Activated T-cell treated with anti-CD3 and anti-CD28 coated beads for 1 hour (primary cell): ENCODE results near the gene MBNL2.
A peak's percentile ranks its signal among the peaks of the same experiment; 100 is the strongest.
"Not testable (repeated sequence)": the region's sequence is repeated elsewhere in the genome, so short reads cannot be mapped to it uniquely, and the experiment has no call there.

Source experiments
- DNase-seq: peaks from one replicate; pipeline ENCODE4 v3.0.0-alpha.2; 2020; ENCODE audit warnings: low read depth

Gene MBNL2

GRCh38 chr13:97348569-97349100 lies 126.5 kb downstream of the MBNL2 start:
- no peak for DNase-seq

- DNase-seq: not testable (repeated sequence)
Measured at GRCh38 chr13:97352012-97352411, 129.9 kb downstream of the MBNL2 start.

GRCh38 chr13:97352815-97353214 lies 130.7 kb downstream of the MBNL2 start:
- DNase-seq: no peak

- DNase-seq: no peak
Measured at GRCh38 chr13:97353927-97354675, 132.0 kb downstream of the MBNL2 start.

GRCh38 chr13:97354808-97355207 lies 132.7 kb downstream of the MBNL2 start:
- no peak for DNase-seq

- no peak for DNase-seq
Measured at GRCh38 chr13:97356592-97356991, 134.5 kb downstream of the MBNL2 start.

- peak; percentile 33 for DNase-seq
Measured at GRCh38 chr13:97359181-97360057, 137.3 kb downstream of the MBNL2 start.

GRCh38 chr13:97360610-97361009 lies 138.5 kb downstream of the MBNL2 start:
- no peak for DNase-seq

GRCh38 chr13:97364031-97364430 lies 141.9 kb downstream of the MBNL2 start:
- no peak for DNase-seq

GRCh38 chr13:97364827-97365226 lies 142.7 kb downstream of the MBNL2 start:
- DNase-seq: no peak

- DNase-seq: no peak
Measured at GRCh38 chr13:97366172-97366688, 144.1 kb downstream of the MBNL2 start.

GRCh38 chr13:97367016-97367822 lies 145.1 kb downstream of the MBNL2 start:
- no peak for DNase-seq

- no peak for DNase-seq
Measured at GRCh38 chr13:97369261-97369893, 147.2 kb downstream of the MBNL2 start.

- DNase-seq: no peak
Measured at GRCh38 chr13:97371486-97372109, 149.5 kb downstream of the MBNL2 start.

- DNase-seq: no peak
Measured at GRCh38 chr13:97372936-97373335, 150.8 kb downstream of the MBNL2 start.

GRCh38 chr13:97373787-97374186 lies 151.7 kb downstream of the MBNL2 start:
- no peak for DNase-seq

GRCh38 chr13:97376981-97377380 lies 154.8 kb downstream of the MBNL2 start:
- no peak for DNase-seq

- DNase-seq: no peak
Measured at GRCh38 chr13:97379386-97379785, 157.3 kb downstream of the MBNL2 start.

GRCh38 chr13:97380696-97381095 lies 158.6 kb downstream of the MBNL2 start:
- DNase-seq: no peak

- DNase-seq: no peak
Measured at GRCh38 chr13:97381189-97381588, 159.1 kb downstream of the MBNL2 start.

GRCh38 chr13:97382276-97382675 lies 160.1 kb downstream of the MBNL2 start:
- no peak for DNase-seq
